Effector memory CD8-positive, alpha-beta T cell (primary cell): ENCODE data around the gene TNFSF9.
"Not testable (repeated sequence)": the region's sequence is repeated elsewhere in the genome, so short reads cannot be mapped to it uniquely, and the experiment has no call there.

Experiments
- ATAC-seq: fragments of 150-1000 bp; cut with Tn5 transposase; replicated peaks from 2 replicates; pipeline ENCODE4 v1.10.0; 2021; ENCODE audit warnings: mild to moderate bottlenecking, moderate library complexity
- DNase-seq, 3 experiments: peaks; one replicate each; pipeline ENCODE4 v3.0.0; 2021
- H3K27ac Mint-ChIP-seq, 2 donors: one replicate each; pipeline ENCODE4 v1.8.0; 2022; ENCODE audit warnings: mild to moderate bottlenecking in 2 of 2, mixed read lengths in 2 of 2, moderate library complexity in 2 of 2
- H3K27me3 Mint-ChIP-seq, 2 donors: one replicate each; pipeline ENCODE4 v1.8.0; 2022; ENCODE audit warnings: mixed read lengths in 2 of 2
- H3K36me3 Mint-ChIP-seq: one replicate; pipeline ENCODE4 v1.8.0; 2022; ENCODE audit warnings: mild to moderate bottlenecking, moderate library complexity, mixed read lengths; ENCODE audit not compliant: insufficient read depth
- H3K4me1 Mint-ChIP-seq, 2 donors: one replicate each; pipeline ENCODE4 v1.8.0; 2022; ENCODE audit warnings: low read depth in 2 of 2, mixed read lengths in 2 of 2
- H3K4me3 Mint-ChIP-seq, 2 donors: one replicate each; pipeline ENCODE4 v1.8.0; 2022; ENCODE audit warnings: mild to moderate bottlenecking in 2 of 2, mixed read lengths in 2 of 2, moderate library complexity in 2 of 2
- H3K9me3 Mint-ChIP-seq, 2 donors: one replicate each; pipeline ENCODE4 v1.8.0; 2022; ENCODE audit warnings: mixed read lengths in 2 of 2

Gene TNFSF9

DNA sequence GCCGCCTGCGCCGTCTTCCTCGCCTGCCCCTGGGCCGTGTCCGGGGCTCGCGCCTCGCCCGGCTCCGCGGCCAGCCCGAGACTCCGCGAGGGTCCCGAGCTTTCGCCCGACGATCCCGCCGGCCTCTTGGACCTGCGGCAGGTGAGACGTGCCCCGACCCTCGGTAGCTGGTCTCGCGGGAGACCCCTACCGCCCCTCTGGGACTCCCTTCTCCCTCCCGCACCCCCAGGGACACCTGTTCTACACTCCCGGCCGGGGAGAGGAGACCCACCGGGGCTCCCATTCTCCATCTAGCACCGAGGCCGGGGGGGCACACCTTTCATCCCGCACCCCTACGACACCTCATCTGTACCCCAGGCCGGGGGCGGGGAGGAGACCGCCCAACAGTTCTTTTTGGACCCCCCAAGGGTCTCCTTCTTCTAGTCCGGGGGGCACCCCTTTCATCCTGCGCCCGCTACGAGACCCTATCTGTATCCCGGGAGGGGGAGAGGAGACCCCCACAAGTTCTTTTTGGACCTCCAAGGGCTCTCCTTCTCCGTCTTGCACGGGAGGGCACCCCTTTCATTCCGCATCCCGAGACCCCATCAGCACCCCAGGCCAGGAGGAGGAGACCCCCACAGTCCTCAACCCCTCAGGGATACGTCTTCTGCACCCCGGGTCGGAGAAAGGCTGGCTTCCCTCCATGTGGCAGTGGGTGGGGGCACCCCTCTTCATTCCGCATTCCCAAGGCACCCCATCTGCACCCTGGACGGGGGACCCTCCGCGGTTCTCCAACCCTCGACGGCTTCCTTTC, 533 bp downstream of the TNFSF9 start:
- H3K27ac Mint-ChIP-seq = peak overlapping the region; percentile 10 to 83
- H3K4me1 Mint-ChIP-seq = peaks cover 30 to 56% of the 10 kb centered on the region in 2 donors
- no peaks in the 10 kb centered on the region for H3K9me3 Mint-ChIP-seq
- peaks cover 9 to 15% of the 10 kb centered on the region in 2 donors for H3K27me3 Mint-ChIP-seq
- peak overlapping the region; percentile 78 to 82 for H3K4me3 Mint-ChIP-seq
- peaks cover 28% of the 10 kb centered on the region for H3K36me3 Mint-ChIP-seq
- ATAC-seq (no peak), DNase-seq (no peak)

DNA sequence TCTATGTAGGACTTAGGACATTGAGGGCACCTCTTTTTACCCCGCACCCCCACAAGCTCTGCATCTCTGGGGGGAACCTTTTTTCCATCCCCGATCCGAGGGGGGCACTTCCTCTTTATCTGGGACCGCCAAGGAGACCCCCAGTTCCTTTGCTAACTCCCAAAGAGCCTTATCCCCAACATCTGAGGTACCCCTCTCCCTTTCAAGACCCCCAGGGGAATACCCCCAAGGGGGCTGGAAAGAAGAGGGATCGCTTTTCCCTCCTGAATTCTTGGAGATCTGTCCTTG, 1.1 kb downstream of the TNFSF9 start:
- ATAC-seq (no peak), DNase-seq (no peak)
- Mint-ChIP-seq H3K36me3 (peaks cover 28% of the 10 kb centered on the region), H3K4me3 (peak overlapping the region; percentile 78 to 82), H3K27me3 (peaks cover 9 to 15% of the 10 kb centered on the region in 2 donors), H3K27ac (peak overlapping the region; percentile 10 to 83), H3K9me3 (no peaks in the 10 kb centered on the region), H3K4me1 (peaks cover 35 to 59% of the 10 kb centered on the region in 2 donors)

DNA sequence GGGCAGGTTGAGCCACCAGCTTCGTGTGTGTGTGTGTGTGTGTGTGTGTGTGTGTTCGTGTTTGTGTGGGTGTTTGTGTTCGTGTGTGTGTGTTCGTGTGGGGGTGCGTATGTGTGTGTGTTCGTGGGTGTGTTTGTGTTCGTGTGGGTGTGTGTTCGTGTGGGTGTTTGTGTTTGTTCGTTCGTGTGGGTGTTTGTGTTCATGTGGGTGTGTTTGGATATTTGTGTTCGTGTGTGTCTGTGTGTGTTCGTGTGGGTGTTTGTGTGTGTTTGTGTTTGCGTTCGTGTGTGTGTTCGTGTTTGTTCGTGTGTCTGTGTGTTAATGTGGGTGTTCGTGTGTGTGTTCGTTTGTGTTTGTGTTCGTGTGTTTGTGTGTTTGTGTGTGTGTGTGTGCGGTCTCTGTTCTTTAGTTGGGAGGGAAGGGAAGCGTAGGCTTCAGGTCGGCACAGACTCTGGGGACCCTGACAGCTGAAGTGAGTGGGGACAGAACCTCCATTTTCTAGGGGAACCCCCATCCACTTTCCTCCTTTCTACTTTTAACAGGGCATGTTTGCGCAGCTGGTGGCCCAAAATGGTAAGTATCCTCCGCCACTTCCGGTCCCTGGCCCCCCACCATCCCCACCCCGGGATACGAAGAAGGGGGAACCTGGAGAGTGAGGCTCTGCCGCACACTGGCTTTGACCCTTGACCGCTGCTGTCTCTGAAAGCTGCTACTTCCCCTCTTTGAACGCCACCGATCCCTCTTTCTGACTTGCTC, 1.6 kb downstream of the TNFSF9 start:
- Mint-ChIP-seq H3K27ac (peak overlapping the region; percentile 10 to 83), H3K4me1 (peaks cover 37 to 64% of the 10 kb centered on the region in 2 donors), H3K27me3 (peaks cover 9 to 15% of the 10 kb centered on the region in 2 donors), H3K36me3 (peaks cover 28% of the 10 kb centered on the region), H3K4me3 (peak overlapping the region; percentile 78 to 82), H3K9me3 (no peaks in the 10 kb centered on the region)
- ATAC-seq (no peak), DNase-seq (no peak)

DNA sequence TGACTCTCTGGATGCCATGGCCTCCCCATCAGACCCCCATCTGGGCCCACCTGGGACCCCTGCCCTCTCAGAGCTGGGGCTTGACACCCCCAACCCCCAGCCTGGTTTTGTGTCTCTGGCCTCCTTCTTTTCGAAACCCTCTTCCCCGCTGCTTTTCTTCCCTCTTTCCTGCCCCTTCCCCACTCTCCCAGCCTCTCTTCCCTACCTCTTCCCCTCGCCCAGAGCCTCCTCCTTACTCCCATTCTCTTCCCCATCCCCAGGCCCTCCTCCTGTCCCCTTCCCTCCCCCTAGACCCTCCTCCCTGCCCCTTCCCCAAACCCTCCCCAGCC, 2.1 kb downstream of the TNFSF9 start:
- H3K4me1 Mint-ChIP-seq = peaks cover 37 to 60% of the 10 kb centered on the region in 2 donors
- H3K36me3 Mint-ChIP-seq = peaks cover 28% of the 10 kb centered on the region
- H3K27ac Mint-ChIP-seq = peak overlapping the region in 1 of 2 donors; percentile 83
- DNase-seq (no peak), ATAC-seq (no peak)
- peaks cover 9 to 15% of the 10 kb centered on the region in 2 donors for H3K27me3 Mint-ChIP-seq
- no peaks in the 10 kb centered on the region for H3K9me3 Mint-ChIP-seq
- H3K4me3 Mint-ChIP-seq = peak overlapping the region; percentile 78 to 82

DNA sequence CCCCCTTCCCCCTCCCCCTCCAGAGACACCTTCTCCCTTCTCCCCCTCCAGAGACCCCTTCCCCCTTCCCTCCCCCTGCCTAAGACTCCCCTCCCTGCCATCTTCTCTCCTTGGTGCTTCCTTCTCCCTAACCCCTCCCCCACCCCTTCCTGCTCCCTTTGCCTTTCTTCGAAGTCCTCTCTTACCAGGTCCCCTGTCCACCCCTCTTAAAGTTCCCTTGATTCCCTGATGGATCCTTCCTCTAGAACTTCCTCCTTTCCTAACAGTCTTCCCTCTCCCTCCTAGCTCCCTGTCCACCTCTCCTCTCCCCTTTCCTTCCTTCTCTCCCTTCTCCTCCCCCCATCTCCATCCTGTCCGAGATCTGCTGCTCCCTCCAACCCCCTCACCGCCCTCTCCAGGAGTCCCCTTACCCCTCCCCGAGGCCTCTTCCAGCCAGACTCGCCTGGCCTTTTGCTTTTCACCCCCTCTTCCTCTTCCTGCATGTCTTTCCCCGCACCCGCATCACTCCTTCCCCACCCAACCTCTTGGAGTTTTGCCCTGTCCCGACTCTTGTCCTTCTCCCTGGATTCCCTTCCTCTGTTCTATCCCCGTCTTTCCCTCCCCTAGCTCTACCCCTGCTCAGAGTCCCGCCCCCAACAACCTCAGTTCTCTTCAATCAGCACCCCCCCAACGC, 3.1 kb downstream of the TNFSF9 start:
- ATAC-seq = no peak
- Mint-ChIP-seq H3K4me1 (peaks cover 37 to 59% of the 10 kb centered on the region in 2 donors), H3K27me3 (peaks cover 9 to 15% of the 10 kb centered on the region in 2 donors), H3K9me3 (no peaks in the 10 kb centered on the region), H3K4me3 (peak overlapping the region in 1 of 2 donors; percentile 21), H3K27ac (no peak overlapping the region), H3K36me3 (peaks cover 31% of the 10 kb centered on the region)
- no peak for DNase-seq

DNA sequence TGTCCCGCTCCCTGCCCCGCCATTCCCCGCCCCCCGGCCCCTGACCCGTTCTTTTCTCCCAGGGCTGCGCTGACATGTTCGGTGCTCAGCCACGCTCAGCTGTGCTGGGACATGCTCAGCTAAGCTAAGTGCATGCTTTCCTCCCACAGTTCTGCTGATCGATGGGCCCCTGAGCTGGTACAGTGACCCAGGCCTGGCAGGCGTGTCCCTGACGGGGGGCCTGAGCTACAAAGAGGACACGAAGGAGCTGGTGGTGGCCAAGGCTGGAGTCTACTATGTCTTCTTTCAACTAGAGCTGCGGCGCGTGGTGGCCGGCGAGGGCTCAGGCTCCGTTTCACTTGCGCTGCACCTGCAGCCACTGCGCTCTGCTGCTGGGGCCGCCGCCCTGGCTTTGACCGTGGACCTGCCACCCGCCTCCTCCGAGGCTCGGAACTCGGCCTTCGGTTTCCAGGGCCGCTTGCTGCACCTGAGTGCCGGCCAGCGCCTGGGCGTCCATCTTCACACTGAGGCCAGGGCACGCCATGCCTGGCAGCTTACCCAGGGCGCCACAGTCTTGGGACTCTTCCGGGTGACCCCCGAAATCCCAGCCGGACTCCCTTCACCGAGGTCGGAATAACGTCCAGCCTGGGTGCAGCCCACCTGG, 3.7 kb downstream of the TNFSF9 start:
- peaks cover 31% of the 10 kb centered on the region for H3K36me3 Mint-ChIP-seq
- no peak for DNase-seq
- H3K4me3 Mint-ChIP-seq = peak overlapping the region in 1 of 2 donors; percentile 21
- no peak for ATAC-seq
- H3K27me3 Mint-ChIP-seq = peaks cover 9 to 15% of the 10 kb centered on the region in 2 donors
- H3K4me1 Mint-ChIP-seq = peaks cover 37 to 53% of the 10 kb centered on the region in 2 donors
- H3K27ac Mint-ChIP-seq = no peak overlapping the region
- H3K9me3 Mint-ChIP-seq = no peaks in the 10 kb centered on the region

DNA sequence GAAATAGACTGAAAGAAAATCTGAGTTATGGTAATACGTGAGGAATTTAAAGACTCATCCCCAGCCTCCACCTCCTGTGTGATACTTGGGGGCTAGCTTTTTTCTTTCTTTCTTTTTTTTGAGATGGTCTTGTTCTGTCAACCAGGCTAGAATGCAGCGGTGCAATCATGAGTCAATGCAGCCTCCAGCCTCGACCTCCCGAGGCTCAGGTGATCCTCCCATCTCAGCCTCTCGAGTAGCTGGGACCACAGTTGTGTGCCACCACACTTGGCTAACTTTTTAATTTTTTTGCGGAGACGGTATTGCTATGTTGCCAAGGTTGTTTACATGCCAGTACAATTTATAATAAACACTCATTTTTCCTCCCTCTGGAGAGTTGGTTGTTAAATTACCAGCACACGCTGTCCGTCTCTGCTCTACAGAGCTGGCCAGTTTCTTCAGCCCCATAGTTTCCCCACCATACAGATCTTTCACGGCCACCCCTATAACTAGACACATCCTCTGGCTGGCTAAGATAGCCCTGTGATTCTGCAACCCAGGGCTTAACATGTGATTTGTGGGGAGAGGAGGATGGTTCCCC, 4.8 kb downstream of the TNFSF9 start:
- H3K36me3 Mint-ChIP-seq = peaks cover 28% of the 10 kb centered on the region
- ATAC-seq = no peak
- peaks cover 30 to 44% of the 10 kb centered on the region in 2 donors for H3K4me1 Mint-ChIP-seq
- peaks cover 9 to 15% of the 10 kb centered on the region in 2 donors for H3K27me3 Mint-ChIP-seq
- no peaks in the 10 kb centered on the region for H3K9me3 Mint-ChIP-seq
- H3K4me3 Mint-ChIP-seq = peak overlapping the region; percentile 10 to 65
- DNase-seq = no peak
- H3K27ac Mint-ChIP-seq = peak overlapping the region; percentile 42 to 93

DNA sequence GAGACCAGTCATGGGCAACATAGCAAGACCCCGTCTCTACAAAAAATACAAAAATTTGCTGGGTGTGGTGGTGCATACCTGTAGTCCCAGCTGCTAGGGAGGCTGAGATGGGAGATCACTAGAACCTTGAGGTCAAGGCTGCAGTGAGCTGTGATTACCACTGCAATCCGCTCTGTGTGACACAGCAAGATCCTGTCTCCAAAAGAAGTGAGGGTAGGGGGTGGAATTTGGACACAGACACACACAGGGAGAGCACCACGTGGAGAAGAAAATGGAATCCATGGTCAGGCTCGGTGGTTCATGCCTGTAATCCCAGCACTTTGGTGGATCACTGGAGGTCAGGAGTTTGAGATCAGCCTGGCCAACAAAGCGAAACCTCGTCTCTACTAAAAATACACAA, 8.7 kb downstream of the TNFSF9 start:
- peak overlapping the region in 1 of 2 donors; percentile 10 for H3K27ac Mint-ChIP-seq
- no peaks in the 10 kb centered on the region for H3K9me3 Mint-ChIP-seq

DNA sequence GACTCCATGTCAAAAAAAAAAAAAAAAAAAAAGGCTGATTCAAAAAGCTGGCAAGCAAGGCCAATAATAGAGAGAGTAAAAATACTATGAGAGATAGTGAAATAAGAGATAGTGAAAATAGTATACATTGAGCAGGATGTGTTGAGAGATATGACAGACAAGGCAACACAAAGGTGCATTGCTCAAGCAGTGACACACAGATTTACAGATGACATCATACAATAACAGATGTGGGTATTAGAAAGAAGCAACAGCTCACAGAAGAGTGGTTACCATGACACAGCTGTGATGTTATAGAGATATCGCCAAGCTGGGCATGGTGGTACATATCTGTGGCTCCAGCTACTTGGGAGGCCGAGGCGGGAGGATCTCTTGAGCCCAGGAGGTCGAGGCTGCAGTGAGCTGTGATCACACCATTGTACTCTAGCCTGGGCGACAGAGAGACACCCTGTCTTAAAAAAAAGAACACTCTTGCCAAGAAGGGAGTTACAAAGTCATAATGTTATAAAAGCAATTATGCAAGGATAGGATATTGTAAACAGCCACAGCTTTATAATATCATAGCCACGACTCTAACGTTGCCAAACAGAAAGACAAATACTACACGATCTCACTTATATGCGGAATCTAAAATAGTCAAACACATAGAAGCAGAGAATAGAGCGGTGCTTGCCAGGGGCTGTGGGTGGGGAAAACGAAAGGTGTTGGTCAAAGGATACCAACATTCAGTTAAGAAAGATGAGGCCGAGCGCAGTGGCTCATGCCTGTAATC, 10.3 kb downstream of the TNFSF9 start:
- no peak overlapping the region for H3K4me3 Mint-ChIP-seq
- ATAC-seq (no peak), DNase-seq (no peak)
- peaks cover 13% of the 10 kb centered on the region for H3K36me3 Mint-ChIP-seq
- H3K27me3 Mint-ChIP-seq = no peaks in the 10 kb centered on the region
- H3K9me3 Mint-ChIP-seq = no peaks in the 10 kb centered on the region
- peaks cover 12 to 14% of the 10 kb centered on the region in 2 donors for H3K4me1 Mint-ChIP-seq
- H3K27ac Mint-ChIP-seq = no peak overlapping the region

More for the DNA sequence above, 8.7 kb downstream of the TNFSF9 start:
- H3K4me3 Mint-ChIP-seq = no peak overlapping the region
- peaks cover 18% of the 10 kb centered on the region for H3K36me3 Mint-ChIP-seq
- H3K4me1 Mint-ChIP-seq = peaks cover 20% of the 10 kb centered on the region in 2 donors
- DNase-seq (no peak), ATAC-seq (no peak)
- no peaks in the 10 kb centered on the region for H3K27me3 Mint-ChIP-seq

DNA sequence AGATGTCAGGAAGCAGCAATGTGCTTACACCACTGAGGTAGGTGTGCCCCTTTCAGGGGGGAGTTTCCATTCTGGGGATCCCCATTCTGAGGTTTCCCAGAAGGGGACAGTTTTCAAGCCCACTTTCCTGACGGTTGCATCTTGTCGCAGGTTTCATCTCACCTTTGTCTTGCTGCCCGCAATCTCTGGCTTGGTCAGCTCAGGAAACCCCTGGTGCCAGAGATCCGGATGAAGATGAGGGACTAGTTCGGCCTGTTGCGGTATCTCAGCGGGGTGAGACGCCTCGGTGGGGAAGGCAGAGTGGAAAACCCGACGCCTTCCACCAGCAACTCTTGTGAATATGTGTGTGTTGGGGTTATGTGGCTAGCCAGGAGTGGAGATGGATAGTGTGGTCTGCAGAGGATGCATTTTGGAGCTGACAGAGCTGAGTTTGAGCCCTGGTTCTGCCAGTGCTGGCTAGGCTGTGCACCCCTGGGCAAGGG, 13.1 kb downstream of the TNFSF9 start:
- H3K36me3 Mint-ChIP-seq = peaks cover 8% of the 10 kb centered on the region
- H3K27ac Mint-ChIP-seq = peak overlapping the region in 1 of 2 donors; percentile 3

DNA sequence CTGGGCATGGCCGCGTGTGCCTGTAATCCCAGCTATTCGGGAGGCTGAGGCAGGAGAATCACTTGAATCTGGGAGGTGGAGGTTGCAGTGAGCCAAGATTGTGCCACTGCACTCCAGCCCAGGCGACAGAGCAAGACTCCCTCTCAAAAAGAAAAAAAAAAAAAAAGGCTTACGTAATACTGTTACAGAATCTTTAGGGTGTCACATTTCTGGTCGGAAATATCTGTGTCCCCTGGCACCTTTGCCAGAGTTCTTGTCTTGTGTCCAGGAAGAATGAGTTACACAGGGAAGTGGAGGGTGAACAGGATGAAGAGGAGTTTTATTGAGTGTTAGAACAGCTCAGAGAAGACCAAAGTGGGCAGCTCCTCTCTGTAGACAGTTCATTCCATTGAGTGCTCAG, 19.9 kb downstream of the TNFSF9 start:
- not testable (repeated sequence) for H3K36me3 Mint-ChIP-seq, H3K27me3 Mint-ChIP-seq, ATAC-seq, H3K9me3 Mint-ChIP-seq, H3K4me1 Mint-ChIP-seq, DNase-seq
- peak overlapping the region; percentile 41 to 55 for H3K27ac Mint-ChIP-seq
- H3K4me3 Mint-ChIP-seq = peak overlapping the region in 1 of 2 donors; percentile 14

More for the DNA sequence above, 13.1 kb downstream of the TNFSF9 start:
- ATAC-seq (peak; percentile 82), DNase-seq (no peak)
- Mint-ChIP-seq H3K27me3 (no peaks in the 10 kb centered on the region), H3K9me3 (no peaks in the 10 kb centered on the region), H3K4me3 (no peak overlapping the region), H3K4me1 (peaks cover 7 to 11% of the 10 kb centered on the region in 2 donors)

DNA sequence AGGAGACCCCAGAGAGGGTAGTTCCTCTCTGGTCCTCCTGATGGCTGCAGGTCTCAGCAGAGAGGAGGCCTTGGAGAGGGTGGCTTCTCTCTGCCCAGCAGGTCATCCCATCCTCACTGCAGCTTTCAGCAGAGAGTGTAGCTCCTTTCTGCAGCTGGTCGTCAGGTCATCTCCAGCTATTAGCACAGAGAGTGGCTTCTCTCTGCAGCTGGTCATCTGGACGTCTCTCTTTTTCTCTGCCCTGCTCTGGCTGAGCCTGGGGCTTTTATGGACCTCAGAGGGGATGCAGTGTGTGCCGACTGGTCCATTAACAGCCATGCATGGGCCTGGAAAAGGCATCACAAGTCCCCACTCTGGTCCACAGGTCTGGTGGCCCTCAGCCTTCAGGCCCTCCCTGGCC, 20.3 kb downstream of the TNFSF9 start:
- no peaks in the 10 kb centered on the region for H3K36me3 Mint-ChIP-seq
- H3K4me3 Mint-ChIP-seq = no peak overlapping the region
- H3K4me1 Mint-ChIP-seq = peaks cover 3 to 7% of the 10 kb centered on the region in 2 donors
- H3K9me3 Mint-ChIP-seq = no peaks in the 10 kb centered on the region
- ATAC-seq = no peak
- DNase-seq = no peak
- no peaks in the 10 kb centered on the region for H3K27me3 Mint-ChIP-seq
- H3K27ac Mint-ChIP-seq = peak overlapping the region in 1 of 2 donors; percentile 55
